Stimulated activated naive CD8-positive, alpha-beta T cell treated with anti-CD3 and anti-CD28 coated beads, Interleukin-15, amount 100 ng/mL, for 72 hours (primary cell): ENCODE measurements around the gene RBBP8NL.

ENCODE experiments used
- ATAC-seq: fragments of 150-1000 bp; cut with Tn5 transposase; 2 replicates; pipeline ENCODE4 v1.10.0; 2021; ENCODE audit warnings: mild to moderate bottlenecking, moderate library complexity
- DNase-seq, 2 donors: peaks; one replicate each; pipeline ENCODE4 v3.0.0; 2021 to 2022
- H3K27ac Mint-ChIP-seq, 2 donors: one replicate each; pipeline ENCODE4 v1.8.0; 2022; ENCODE audit warnings: mild to moderate bottlenecking in 2 of 2, mixed read lengths in 2 of 2, moderate library complexity in 2 of 2
- H3K27me3 Mint-ChIP-seq: one replicate; pipeline ENCODE4 v1.8.0; 2022; ENCODE audit warnings: mixed read lengths
- H3K4me1 Mint-ChIP-seq: one replicate; pipeline ENCODE4 v1.8.0; 2022; ENCODE audit warnings: mild to moderate bottlenecking, mixed read lengths
- H3K4me3 Mint-ChIP-seq, 2 donors: one replicate each; pipeline ENCODE4 v1.8.0; 2022; ENCODE audit warnings: mild to moderate bottlenecking in 2 of 2, mixed read lengths in 2 of 2, moderate library complexity in 1 of 2
- H3K9me3 Mint-ChIP-seq, 2 donors: one replicate each; pipeline ENCODE4 v1.8.0; 2022; ENCODE audit warnings: mixed read lengths in 2 of 2

Gene RBBP8NL, protein sequence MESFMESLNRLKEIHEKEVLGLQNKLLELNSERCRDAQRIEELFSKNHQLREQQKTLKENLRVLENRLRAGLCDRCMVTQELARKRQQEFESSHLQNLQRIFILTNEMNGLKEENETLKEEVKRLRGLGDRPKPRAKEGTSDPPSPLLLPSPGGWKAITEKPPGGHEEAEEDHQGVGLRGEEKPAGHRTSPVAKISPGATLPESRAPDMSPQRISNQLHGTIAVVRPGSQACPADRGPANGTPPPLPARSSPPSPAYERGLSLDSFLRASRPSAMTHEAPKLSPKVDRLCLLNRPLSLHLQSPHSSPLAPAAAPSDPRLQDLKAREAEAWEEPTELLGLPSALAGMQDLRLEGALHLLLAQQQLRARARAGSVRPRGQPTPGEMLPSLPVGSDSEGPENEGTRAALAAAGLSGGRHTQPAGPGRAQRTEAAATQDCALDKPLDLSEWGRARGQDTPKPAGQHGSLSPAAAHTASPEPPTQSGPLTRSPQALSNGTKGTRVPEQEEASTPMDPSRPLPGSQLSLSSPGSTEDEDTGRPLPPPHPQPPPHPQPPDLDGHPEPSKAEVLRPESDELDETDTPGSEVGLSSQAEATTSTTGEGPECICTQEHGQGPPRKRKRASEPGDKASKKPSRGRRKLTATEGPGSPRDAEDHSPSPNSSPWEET

DNA sequence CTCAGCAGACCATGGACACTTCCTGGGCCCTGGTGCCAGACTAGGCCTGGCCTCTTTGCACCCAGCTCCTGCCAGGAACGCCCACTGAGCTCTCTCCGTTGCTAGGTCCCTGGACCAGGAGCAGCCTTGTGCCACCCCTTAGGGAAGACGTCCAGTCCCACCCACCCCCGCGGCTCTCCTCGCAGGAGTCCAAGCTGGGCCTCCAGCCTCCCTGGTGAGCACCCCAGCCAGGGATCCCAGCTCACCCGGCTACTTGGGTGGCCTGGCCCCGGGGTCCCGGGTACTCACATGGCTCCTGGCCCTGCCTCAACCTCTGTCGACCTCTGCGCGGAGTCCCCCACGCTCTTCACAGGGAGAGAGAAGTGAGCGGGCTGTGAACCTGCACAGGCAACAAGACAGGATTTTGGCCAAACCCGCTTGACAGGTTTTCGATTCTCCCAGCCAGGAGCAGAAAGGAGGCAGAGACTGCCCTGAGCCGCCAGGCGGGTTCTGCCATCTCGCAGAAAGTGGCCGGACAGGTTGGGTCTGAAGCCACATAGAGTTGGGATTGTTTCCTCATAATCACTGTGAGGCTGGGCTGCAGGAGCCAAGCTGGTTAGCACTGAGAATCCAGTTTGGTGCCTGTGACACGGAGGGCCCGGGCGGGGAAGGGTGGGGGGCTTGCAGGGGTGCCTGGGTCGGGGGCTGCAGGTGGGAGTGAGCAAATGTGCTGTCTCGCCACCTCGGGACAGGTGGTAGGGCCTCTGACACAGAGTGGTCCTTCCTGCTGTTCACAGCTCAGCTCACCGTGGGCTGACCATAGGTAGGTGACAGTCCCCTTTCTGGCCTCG lies at the start of gene RBBP8NL:
Gene RBBP8NL, minus strand, starts transcription at position 368 of the 830 bp plus-strand sequence. CDS start 7,892 bp downstream, outside the sequence.
- Mint-ChIP-seq H3K4me1 (no peaks in the 10 kb centered on the region), H3K9me3 (no peaks in the 10 kb centered on the region), H3K27ac (no peak within 1 kb of the TSS), H3K27me3 (peaks cover 28% of the 10 kb centered on the region), H3K4me3 (no peak within 1 kb of the TSS)
- ATAC-seq, result no peak
- no peak for DNase-seq

DNA sequence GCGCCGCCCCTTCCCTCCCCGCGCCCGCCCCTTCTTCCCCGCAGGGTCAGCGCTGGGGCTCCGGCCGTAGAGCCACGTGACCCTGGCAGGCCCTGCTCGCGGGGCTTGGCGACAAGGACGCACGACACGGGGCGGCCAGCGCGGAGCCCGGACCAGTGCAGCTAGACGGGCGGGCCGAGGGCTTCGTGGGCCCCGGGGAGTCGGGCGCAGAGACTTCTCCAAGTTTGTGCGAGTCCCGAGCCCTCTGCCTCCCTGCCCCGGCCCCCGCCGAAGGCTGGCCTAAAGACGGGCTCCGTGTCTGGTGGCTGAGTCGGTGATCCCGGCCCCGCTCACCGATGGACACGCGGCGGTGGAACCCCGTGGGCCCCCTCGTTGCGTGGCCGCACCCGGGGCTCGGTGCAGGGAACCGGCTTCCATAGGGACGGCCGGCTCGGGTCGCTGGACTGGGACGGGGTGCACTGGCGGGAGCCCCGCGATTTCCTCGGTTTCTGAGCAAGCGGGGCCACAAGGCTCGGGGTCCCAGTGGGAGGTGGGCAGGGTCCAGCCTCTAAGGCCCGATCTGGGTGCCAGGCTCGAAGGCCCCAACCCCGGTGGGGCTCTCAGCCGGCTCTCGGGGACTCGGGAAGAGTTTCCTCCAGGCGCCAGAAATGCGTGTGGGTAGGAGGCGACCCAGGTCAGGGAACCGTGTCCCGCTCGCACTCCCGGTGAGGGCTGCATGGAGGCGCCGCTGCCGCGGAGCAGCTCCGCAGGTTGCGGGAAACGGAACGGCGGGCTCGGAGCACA lies 48.9 kb upstream of the RBBP8NL start:
- no peak overlapping the region for H3K27ac Mint-ChIP-seq

GRCh38 chr20:62475772-62476055 lies 48.4 kb upstream of the RBBP8NL start, which contains the start of gene GATA5:
GATA5 (minus strand) TSS chr20:62475995; CDS start chr20:62475521, 474 bp downstream.
- Mint-ChIP-seq H3K9me3 (no peaks in the 10 kb centered on the region), H3K4me1 (peaks cover 26% of the 10 kb centered on the region), H3K27me3 (peaks cover 84% of the 10 kb centered on the region), H3K4me3 (peak within 1 kb of the TSS; percentile 35 to 66), H3K27ac (no peak within 1 kb of the TSS)
- ATAC-seq (no peak), DNase-seq (no peak)

More for the DNA sequence above, 48.9 kb upstream of the RBBP8NL start:
- Mint-ChIP-seq H3K9me3 (no peaks in the 10 kb centered on the region), H3K4me1 (peaks cover 26% of the 10 kb centered on the region), H3K4me3 (peak overlapping the region in 1 of 2 donors; percentile 66), H3K27me3 (peaks cover 85% of the 10 kb centered on the region)
- DNase-seq (no peak), ATAC-seq (no peak)

- Mint-ChIP-seq H3K4me3 (no peak overlapping the region), H3K4me1 (peaks cover 26% of the 10 kb centered on the region), H3K9me3 (no peaks in the 10 kb centered on the region), H3K27me3 (peaks cover 84% of the 10 kb centered on the region), H3K27ac (no peak overlapping the region)
- DNase-seq (no peak), ATAC-seq (no peak)
These were observed 47.9 kb upstream of the RBBP8NL start for GRCh38 chr20:62475027-62475771.

GRCh38 chr20:62474604-62475026 lies 47.3 kb upstream of the RBBP8NL start:
- Mint-ChIP-seq H3K4me3 (peak overlapping the region in 1 of 2 donors; percentile 5), H3K9me3 (no peaks in the 10 kb centered on the region)
- no peak for DNase-seq

DNA sequence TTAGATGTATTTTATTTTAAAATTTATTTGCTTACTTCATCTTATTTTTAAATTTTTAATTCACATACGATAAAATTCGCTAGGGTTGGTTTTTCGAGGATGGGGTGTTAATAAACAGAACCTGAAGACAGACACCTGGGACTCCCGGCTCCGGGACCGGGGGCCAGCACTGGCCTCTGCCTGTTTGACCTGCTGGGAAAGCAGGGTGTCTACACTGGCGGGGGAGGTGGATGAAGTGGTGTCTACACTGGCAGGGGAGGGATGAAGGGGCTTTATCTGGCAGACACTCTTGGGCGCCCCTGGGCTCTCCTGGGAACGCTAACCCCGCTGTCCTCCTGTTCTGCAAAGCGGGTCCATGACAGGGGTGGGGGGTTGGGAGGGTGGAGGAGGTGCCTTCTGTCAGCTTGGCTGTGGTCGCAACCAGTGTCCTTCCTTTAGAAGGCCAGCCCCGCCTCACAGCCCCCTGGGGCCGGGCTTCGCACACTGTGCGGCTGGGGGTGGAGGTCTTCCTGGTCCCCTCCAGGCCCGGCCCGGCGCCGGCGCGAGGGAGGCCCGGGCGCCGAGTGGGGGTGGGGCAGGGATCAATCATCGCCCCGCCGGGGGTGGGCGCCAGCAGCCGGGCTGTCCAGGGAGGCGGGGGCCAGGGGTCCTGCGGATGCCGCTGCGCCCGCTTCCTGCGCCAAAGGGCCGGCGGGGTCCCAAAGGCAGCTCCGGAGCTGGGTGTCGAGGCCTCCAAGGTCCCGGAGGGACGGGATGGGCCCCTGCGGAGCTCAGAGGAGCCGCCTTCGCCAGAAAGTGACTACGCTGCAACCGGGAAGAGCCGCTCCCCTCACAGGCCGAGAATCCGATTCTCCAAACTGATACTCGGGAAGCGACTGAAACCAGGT lies 46.6 kb upstream of the RBBP8NL start:
- ATAC-seq (no peak), DNase-seq (no peak)
- Mint-ChIP-seq H3K9me3 (no peaks in the 10 kb centered on the region), H3K27me3 (peaks cover 83% of the 10 kb centered on the region), H3K4me3 (peak overlapping the region in 1 of 2 donors; percentile 5), H3K27ac (no peak overlapping the region), H3K4me1 (peaks cover 17% of the 10 kb centered on the region)

More at GRCh38 chr20:62474604-62475026, 47.3 kb upstream of the RBBP8NL start:
- Mint-ChIP-seq H3K27me3 (peaks cover 84% of the 10 kb centered on the region), H3K27ac (no peak overlapping the region), H3K4me1 (peaks cover 23% of the 10 kb centered on the region)
- ATAC-seq, result no peak

DNA sequence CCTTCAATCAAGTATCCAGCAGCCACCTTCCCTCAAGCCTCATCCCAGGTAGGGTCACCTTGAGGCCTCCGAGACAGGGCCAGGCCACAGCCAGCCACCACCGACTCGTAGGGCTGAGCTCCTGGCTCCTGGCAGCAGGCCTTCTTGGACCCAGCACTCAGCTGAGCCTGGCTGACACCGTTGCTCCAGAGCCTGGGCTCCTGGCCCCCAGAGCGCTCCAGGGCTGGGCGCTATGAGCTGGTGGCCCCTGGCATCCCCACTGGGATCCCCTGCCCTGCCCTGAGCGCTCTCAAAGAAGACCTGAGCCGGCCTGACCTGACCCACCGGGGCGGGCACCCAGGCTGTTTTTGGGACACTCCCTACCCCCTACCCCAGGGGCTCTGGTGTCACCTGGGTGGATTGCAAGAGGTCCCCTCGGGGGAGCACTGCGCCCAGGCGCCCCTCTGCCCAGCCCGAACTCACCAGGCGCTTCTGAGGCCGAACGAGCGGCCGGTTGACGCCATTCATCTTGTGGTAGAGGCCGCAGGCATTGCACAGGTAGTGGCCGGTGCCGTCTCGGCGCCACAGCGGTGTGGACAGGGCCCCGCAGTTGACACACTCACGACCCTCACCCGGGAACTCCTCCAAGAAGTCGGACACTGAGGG lies 45.7 kb upstream of the RBBP8NL start:
- H3K4me3 Mint-ChIP-seq, result no peak overlapping the region
- H3K27ac Mint-ChIP-seq, result no peak overlapping the region
- DNase-seq (no peak), ATAC-seq (no peak)
- peaks cover 74% of the 10 kb centered on the region for H3K27me3 Mint-ChIP-seq
- H3K4me1 Mint-ChIP-seq, result peaks cover 15% of the 10 kb centered on the region
- H3K9me3 Mint-ChIP-seq, result no peaks in the 10 kb centered on the region

- Mint-ChIP-seq H3K4me1 (peaks cover 9% of the 10 kb centered on the region), H3K27me3 (peaks cover 67% of the 10 kb centered on the region), H3K9me3 (no peaks in the 10 kb centered on the region), H3K4me3 (no peak overlapping the region), H3K27ac (no peak overlapping the region)
- DNase-seq (no peak), ATAC-seq (no peak)
These were observed 45.0 kb upstream of the RBBP8NL start for GRCh38 chr20:62472138-62472940.

- Mint-ChIP-seq H3K9me3 (no peaks in the 10 kb centered on the region), H3K27ac (no peak overlapping the region), H3K4me3 (no peak overlapping the region), H3K4me1 (no peaks in the 10 kb centered on the region), H3K27me3 (peaks cover 55% of the 10 kb centered on the region)
- ATAC-seq, result no peak
- no peak for DNase-seq
These were observed 43.1 kb upstream of the RBBP8NL start for GRCh38 chr20:62470459-62470858.

DNA sequence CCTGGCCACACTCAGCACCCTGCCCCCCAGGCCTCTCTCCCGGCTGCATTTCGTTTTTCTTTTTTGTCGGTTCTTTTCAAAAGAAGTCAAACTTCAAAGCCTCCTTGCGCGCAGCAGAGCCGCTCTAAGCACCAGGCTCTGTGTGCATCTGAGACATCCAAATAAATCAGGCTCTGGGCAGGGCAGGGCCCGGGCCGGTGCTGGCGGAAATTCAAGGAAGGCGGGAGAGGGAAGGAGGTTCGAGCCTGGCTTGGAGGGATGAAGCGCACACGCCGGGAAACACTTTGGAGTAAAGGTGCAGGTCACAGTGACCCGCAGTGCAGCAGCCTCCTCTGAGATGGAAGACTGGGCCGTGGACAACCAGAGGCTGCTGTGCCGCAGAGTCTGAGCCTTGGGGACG lies 42.7 kb upstream of the RBBP8NL start:
- H3K4me1 Mint-ChIP-seq, result no peaks in the 10 kb centered on the region
- no peak overlapping the region for H3K4me3 Mint-ChIP-seq
- peaks cover 51% of the 10 kb centered on the region for H3K27me3 Mint-ChIP-seq
- no peak for ATAC-seq
- H3K9me3 Mint-ChIP-seq, result no peaks in the 10 kb centered on the region
- no peak for DNase-seq
- no peak overlapping the region for H3K27ac Mint-ChIP-seq

- no peak for DNase-seq
- no peak overlapping the region for H3K27ac Mint-ChIP-seq
- H3K9me3 Mint-ChIP-seq, result no peaks in the 10 kb centered on the region
- no peak for ATAC-seq
- peaks cover 45% of the 10 kb centered on the region for H3K27me3 Mint-ChIP-seq
- no peaks in the 10 kb centered on the region for H3K4me1 Mint-ChIP-seq
- no peak overlapping the region for H3K4me3 Mint-ChIP-seq
These were observed 42.0 kb upstream of the RBBP8NL start for GRCh38 chr20:62469352-62469751.

GRCh38 chr20:62466806-62467537 lies 39.6 kb upstream of the RBBP8NL start:
- Mint-ChIP-seq H3K9me3 (no peaks in the 10 kb centered on the region), H3K27ac (no peak overlapping the region), H3K4me1 (no peaks in the 10 kb centered on the region), H3K4me3 (no peak overlapping the region), H3K27me3 (peaks cover 24% of the 10 kb centered on the region)
- DNase-seq, result no peak
- no peak for ATAC-seq
